Suprapubic skin (tissue), 4 donors: ENCODE results near the gene LRRC4C.

Experiments
- POLR2A ChIP-seq, 2 donors: fragments of 450-650 bp; IDR thresholded peaks; one replicate each; pipeline ENCODE4 v1.6.1; 2017; ENCODE audit warnings: antibody characterized with exemption in 2 of 2, mild to moderate bottlenecking in 2 of 2, moderate library complexity in 2 of 2
- POLR2AphosphoS5 ChIP-seq, 3 donors: sonication (generic); formaldehyde crosslinking; IDR thresholded peaks; one replicate each; pipeline ENCODE4 v1.6.1; 2017; ENCODE audit warnings: antibody characterized with exemption in 3 of 3
- TF ChIP-seq, protein P1 (sequence below), 2 donors: fragments of 200-600 bp in 1 of 2; fragments of 450-650 bp in 1 of 2; sonication (generic) in 1 of 2; IDR thresholded peaks; one replicate each; pipeline ENCODE4 v1.5.1; 2016 to 2019; ENCODE audit warnings: antibody characterized with exemption in 2 of 2, mild to moderate bottlenecking in 1 of 2, moderate library complexity in 1 of 2

DNA sequence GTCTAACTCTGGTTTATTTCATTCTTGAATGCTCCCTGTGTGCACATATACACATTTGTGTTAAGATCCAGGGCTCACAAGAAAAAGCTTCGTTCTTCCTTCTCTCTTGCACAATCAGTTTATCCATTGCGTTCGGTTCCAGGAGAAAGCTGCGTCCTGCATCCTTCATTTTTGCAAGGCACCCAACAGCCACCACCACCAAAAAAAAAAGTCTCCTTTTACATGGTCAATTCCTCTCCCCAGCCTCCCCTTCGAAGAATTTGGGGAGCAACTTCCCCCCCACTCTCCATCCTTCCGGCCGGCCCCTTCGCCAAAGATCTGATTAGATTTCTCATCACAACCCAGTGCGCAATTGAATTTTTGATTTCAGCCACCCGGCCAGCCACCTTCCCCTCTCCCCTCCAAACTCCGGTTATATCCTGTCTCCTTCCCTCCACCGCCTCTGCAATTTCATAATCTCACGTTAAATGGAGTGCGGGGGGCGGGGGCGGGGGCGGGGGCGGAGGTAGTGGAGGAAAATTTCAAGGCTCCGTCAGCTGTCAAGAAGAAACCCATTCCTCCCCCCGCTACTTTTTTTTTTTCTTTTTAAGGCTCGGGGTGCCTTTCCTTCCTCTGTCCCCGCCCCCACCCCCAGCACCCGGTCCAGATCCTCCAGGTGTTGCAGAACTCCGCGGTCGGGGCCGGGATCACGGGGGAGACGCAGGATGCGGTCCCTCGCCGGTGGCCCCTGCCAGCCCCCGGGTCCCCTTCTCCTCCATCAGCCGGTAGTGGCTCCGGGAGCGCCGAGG is 1166.5 kb downstream of the LRRC4C start:
- TF ChIP-seq POLR2A (IDR thresholded peaks at IDR 0.05) = no peak
- TF ChIP-seq POLR2AphosphoS5 (IDR thresholded peaks at IDR 0.05) = no peak
- TF ChIP-seq, protein P1, sequence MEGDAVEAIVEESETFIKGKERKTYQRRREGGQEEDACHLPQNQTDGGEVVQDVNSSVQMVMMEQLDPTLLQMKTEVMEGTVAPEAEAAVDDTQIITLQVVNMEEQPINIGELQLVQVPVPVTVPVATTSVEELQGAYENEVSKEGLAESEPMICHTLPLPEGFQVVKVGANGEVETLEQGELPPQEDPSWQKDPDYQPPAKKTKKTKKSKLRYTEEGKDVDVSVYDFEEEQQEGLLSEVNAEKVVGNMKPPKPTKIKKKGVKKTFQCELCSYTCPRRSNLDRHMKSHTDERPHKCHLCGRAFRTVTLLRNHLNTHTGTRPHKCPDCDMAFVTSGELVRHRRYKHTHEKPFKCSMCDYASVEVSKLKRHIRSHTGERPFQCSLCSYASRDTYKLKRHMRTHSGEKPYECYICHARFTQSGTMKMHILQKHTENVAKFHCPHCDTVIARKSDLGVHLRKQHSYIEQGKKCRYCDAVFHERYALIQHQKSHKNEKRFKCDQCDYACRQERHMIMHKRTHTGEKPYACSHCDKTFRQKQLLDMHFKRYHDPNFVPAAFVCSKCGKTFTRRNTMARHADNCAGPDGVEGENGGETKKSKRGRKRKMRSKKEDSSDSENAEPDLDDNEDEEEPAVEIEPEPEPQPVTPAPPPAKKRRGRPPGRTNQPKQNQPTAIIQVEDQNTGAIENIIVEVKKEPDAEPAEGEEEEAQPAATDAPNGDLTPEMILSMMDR (IDR thresholded peaks at IDR 0.05) = no peak
